ENCODE measurements around the gene TUBG2.
"Not testable (repeated sequence)": the region's sequence is repeated elsewhere in the genome, so short reads cannot be mapped to it uniquely, and the experiment has no call there.

TUBG2 gene

DNA sequence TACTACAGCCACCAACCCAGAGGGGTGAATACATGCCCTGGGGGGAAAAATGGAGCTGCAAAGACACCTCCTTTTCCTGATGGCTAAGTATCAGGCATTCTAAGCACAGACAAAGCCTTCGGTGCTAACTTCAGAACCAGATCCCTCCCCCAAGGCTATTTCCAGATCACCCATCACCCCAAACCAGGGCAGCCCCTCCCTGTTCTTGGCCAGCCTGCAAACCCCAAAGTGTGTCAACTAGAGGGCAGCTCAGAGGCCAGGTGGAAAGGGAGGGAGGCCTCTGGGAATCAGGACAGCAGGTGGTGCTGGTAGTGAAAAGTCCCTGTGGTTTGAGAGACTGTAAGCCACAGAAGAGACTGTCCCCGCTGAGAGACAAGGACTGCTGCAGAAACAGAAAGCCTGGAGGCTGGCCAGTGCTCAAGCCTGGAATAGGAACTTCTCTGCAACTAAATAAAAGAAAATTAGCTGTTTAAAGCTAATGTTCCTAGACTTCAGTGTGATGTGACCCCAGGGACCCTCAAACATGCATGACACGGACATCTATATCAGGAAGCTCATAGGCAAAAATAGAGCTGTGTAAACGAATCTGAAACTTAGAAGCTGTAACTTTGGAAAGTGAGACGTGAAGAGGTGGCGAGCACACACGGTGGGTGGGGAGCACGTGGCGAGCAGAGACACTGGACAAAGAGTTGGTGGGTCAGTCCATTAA lies 40.5 kb upstream of the TUBG2 start:
- peak; percentile 78 for DNase-seq (ENCODE audit: extremely low read depth, insufficient read length)
- H3K36me3 ChIP-seq (ENCODE audit: control insufficient read depth, insufficient read depth, low read length): peaks cover 16% of the 10 kb centered on the region
- H3K4me3 ChIP-seq (replicated peaks; ENCODE audit: low read depth, low read length): peak overlapping the region; percentile 4
- no peaks in the 10 kb centered on the region for H3K27me3 ChIP-seq (replicated peaks; ENCODE audit: control insufficient read depth, insufficient read depth, low read length)
- TF ChIP-seq, protein P1, sequence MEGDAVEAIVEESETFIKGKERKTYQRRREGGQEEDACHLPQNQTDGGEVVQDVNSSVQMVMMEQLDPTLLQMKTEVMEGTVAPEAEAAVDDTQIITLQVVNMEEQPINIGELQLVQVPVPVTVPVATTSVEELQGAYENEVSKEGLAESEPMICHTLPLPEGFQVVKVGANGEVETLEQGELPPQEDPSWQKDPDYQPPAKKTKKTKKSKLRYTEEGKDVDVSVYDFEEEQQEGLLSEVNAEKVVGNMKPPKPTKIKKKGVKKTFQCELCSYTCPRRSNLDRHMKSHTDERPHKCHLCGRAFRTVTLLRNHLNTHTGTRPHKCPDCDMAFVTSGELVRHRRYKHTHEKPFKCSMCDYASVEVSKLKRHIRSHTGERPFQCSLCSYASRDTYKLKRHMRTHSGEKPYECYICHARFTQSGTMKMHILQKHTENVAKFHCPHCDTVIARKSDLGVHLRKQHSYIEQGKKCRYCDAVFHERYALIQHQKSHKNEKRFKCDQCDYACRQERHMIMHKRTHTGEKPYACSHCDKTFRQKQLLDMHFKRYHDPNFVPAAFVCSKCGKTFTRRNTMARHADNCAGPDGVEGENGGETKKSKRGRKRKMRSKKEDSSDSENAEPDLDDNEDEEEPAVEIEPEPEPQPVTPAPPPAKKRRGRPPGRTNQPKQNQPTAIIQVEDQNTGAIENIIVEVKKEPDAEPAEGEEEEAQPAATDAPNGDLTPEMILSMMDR (IDR thresholded peaks at IDR 0.05; ENCODE audit: insufficient read depth, low read length, poor library complexity, severe bottlenecking): peak; percentile 61

DNA sequence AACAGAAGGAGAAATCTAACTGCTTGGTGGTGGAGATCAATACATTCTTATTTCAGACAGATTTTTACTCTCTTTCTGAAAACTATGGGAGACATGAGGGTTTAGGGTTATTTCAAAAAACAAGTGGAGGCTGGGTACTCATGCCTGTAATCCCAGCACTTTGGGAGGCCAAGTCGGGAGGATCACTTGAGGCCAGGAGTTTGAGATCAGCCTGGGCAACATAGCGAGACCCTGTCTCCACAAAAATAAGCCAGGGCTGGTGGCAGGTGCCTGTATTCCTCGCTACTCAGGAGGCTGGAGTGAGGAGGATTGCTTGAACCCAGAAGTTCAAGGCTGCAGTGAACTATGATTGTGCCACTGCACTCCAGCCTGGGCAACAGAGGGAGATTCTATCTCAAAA lies 37.1 kb upstream of the TUBG2 start:
- not testable (repeated sequence) for DNase-seq (ENCODE audit: extremely low read depth, insufficient read length); H3K36me3 ChIP-seq (ENCODE audit: control insufficient read depth, insufficient read depth, low read length); H3K27me3 ChIP-seq (replicated peaks; ENCODE audit: control insufficient read depth, insufficient read depth, low read length)

DNA sequence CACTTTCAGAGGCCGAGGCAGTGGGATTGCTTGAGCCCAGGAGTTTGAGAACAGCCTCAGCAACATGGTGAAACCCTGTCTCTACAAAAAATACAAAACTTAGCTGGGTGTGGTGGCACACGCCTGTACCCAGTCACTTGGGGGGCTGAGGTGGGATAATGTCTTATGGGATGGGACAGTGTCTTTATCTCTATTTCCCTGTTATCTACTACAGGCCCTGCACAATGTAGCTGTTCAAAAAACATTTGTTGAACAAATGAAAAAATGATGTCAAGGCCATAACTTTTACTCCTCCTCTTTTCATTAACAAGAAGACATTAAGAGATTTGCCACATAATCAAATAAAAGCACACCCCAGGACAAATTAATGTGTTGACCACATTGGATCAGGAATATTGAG lies 35.8 kb upstream of the TUBG2 start:
- no peaks in the 10 kb centered on the region for H3K36me3 ChIP-seq (ENCODE audit: control insufficient read depth, insufficient read depth, low read length)
- H3K27me3 ChIP-seq (replicated peaks; ENCODE audit: control insufficient read depth, insufficient read depth, low read length): no peaks in the 10 kb centered on the region
- TF ChIP-seq, protein P1 (IDR thresholded peaks at IDR 0.05; ENCODE audit: insufficient read depth, low read length, poor library complexity, severe bottlenecking): no peak
- no peak overlapping the region for H3K4me3 ChIP-seq (replicated peaks; ENCODE audit: low read depth, low read length)
- no peak for DNase-seq (ENCODE audit: extremely low read depth, insufficient read length)

More for the DNA sequence above, 37.1 kb upstream of the TUBG2 start:
- H3K4me3 ChIP-seq (replicated peaks; ENCODE audit: low read depth, low read length): not testable (repeated sequence)

DNA sequence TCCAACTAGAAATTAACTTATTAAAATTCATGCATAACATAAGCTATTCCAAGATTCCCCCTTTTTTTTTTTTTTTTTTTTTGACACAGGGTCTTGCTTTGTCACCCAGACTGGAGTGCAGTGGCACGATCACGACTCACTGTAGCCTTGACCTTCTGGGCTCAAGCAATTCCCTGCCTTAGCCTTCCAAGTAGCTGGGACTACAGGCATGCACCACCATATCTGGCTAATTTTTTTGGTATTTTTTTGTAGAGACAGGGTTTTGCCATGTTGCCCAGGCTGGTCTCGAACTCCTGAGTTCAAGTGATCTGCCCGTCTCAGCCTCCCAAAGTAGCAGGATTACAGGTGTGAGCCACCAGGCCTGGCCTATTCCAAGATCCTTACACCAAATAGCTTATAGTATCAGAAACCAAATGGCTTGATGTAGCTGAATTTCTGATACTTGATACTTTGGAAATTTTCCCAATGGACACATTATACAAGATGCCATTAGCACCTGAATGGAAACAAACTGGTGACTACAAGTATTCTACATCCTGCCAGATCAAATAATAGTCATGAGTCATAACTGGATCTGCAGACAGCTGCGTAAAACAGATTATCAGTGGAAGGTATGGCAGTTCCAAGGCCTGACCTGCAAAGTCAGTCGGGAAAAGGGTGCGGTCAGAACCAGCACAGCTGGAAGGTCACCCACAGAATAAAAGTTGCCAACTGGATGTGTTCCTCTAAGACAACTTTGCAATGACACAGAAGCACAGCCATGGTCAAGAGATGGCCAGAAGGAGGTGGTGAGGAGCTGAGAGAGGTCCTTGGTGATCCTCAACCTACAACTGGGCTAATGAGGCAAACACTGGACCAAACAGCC lies 35.1 kb upstream of the TUBG2 start:
- TF ChIP-seq, protein P1 (IDR thresholded peaks at IDR 0.05; ENCODE audit: insufficient read depth, low read length, poor library complexity, severe bottlenecking): peak; percentile 13
- Histone ChIP-seq H3K27me3 (replicated peaks; ENCODE audit: control insufficient read depth, insufficient read depth, low read length) (no peaks in the 10 kb centered on the region), H3K4me3 (replicated peaks; ENCODE audit: low read depth, low read length) (no peak overlapping the region), H3K36me3 (ENCODE audit: control insufficient read depth, insufficient read depth, low read length) (no peaks in the 10 kb centered on the region)
- DNase-seq (ENCODE audit: extremely low read depth, insufficient read length): no peak

DNA sequence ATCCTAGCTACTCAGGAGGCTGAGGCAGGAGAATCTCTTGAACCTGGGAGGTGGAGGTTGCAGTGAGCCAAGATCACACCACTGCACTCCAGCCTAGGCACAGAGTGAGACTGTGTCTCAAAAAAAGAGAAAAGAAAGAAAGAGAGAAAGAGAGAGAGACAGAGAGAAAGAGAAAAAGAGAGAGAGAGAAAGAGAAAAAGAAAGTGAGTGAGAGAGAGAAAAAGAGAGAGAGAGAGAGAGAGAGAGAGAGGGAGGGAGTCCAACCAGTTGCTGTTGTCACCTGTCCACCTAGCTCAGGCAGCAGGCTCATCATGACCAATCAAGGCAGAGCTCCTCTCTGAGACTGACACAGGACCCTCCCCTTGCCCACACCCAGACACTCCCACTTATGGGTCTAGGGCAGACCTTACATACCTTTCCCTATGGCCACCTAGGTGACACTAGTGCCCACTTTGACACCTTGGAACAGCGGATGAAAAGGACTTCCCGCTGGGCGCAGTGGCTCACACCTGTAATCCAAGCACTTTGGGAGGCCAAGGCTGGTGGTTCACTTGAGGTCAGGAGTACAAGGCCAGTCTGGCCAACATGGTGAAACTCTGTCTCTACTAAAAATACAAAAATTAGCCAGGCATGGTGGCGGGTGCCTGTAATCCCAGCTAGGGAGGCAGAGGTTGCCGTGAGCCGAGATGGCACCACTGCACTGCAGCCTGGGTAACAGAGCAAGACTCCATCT lies 31.9 kb upstream of the TUBG2 start:
- not testable (repeated sequence) for H3K4me3 ChIP-seq (replicated peaks; ENCODE audit: low read depth, low read length); DNase-seq (ENCODE audit: extremely low read depth, insufficient read length); H3K36me3 ChIP-seq (ENCODE audit: control insufficient read depth, insufficient read depth, low read length); H3K27me3 ChIP-seq (replicated peaks; ENCODE audit: control insufficient read depth, insufficient read depth, low read length)

DNA sequence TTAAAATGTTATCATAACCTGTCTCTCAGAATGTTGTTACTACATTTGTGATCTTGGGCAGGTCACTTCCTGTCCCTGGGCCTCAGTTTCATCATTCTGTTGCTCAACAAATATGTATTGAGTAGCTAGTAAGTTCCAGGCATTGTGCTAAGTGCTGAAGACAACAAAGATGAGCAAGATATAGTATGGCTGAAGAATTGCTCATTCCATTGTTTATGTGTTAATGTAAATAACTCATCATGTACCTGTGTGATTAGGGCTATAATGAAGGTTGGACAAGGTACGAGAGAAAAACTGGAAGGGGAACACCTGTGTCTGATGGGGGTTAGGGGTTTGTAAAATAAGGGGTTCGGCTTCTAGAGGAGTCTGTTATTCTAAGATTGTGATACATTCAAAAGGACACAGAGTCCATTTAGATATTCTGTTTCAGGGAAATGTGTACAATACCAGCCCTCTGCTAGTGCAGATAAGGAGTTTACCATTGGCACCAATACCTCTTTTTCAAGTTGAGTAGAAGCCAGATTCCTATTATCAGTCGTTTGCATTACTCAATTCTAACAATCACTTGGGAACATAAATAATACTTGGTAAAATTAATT lies 29.6 kb upstream of the TUBG2 start:
- TF ChIP-seq, protein P1 (IDR thresholded peaks at IDR 0.05; ENCODE audit: insufficient read depth, low read length, poor library complexity, severe bottlenecking): no peak
- Histone ChIP-seq H3K4me3 (replicated peaks; ENCODE audit: low read depth, low read length) (no peak overlapping the region), H3K27me3 (replicated peaks; ENCODE audit: control insufficient read depth, insufficient read depth, low read length) (no peaks in the 10 kb centered on the region), H3K36me3 (ENCODE audit: control insufficient read depth, insufficient read depth, low read length) (no peaks in the 10 kb centered on the region)
- no peak for DNase-seq (ENCODE audit: extremely low read depth, insufficient read length)
